DND-41 (cell line): ENCODE data around the gene CALN1.
A peak's percentile ranks its signal among the peaks of the same experiment; 100 is the strongest.

Experiments
- ATAC-seq: fragments of 200-7000 bp; cut with Tn5 transposase; 3 replicates; pipeline ENCODE4 v1.9.1; 2021; ENCODE audit warnings: low read depth; ENCODE audit not compliant: insufficient read depth
- DNase-seq: peaks from one replicate; pipeline ENCODE4 v3.0.0-alpha.2; 2020
- H2AFZ ChIP-seq: 2 replicates; pipeline ENCODE4 v1.6.0; 2012; ENCODE audit warnings: low read depth, low read length
- H3K27ac ChIP-seq: 2 replicates; pipeline ENCODE4 v1.5.1; 2012; ENCODE audit warnings: low read length, inconsistent platforms
- H3K27me3 ChIP-seq: fragments of 200-600 bp; sonication (generic); 2 replicates; pipeline ENCODE4 v1.6.0; 2012; ENCODE audit warnings: low read length, mild to moderate bottlenecking, inconsistent platforms; ENCODE audit not compliant: insufficient read depth, poor library complexity
- H3K36me3 ChIP-seq: 2 replicates; pipeline ENCODE4 v1.5.1; 2012; ENCODE audit warnings: low read length, inconsistent platforms; ENCODE audit not compliant: insufficient read depth
- H3K4me1 ChIP-seq: 2 replicates; pipeline ENCODE4 v1.5.1; 2012; ENCODE audit warnings: mild to moderate bottlenecking, low read length; ENCODE audit not compliant: insufficient read depth
- H3K4me2 ChIP-seq: 2 replicates; pipeline ENCODE4 v1.6.0; 2012; ENCODE audit warnings: mild to moderate bottlenecking, moderate library complexity, low read length, inconsistent platforms; ENCODE audit not compliant: insufficient read depth
- H3K4me3 ChIP-seq, 2 experiments: fragments of 200-600 bp in 1 of 2; shearing (Covaris generic) in 1 of 2; 2 replicates each; pipeline ENCODE4 v1.5.1; 2012 to 2016; ENCODE audit warnings: inconsistent platforms in 2 of 2, low read length in 2 of 2, mild to moderate bottlenecking in 2 of 2, low read depth in 1 of 2, moderate library complexity in 1 of 2
- H3K79me2 ChIP-seq: 2 replicates; pipeline ENCODE4 v1.6.0; 2012; ENCODE audit warnings: low read length, inconsistent platforms; ENCODE audit not compliant: insufficient read depth
- H3K9ac ChIP-seq: 2 replicates; pipeline ENCODE4 v1.6.0; 2012; ENCODE audit warnings: low read depth, mild to moderate bottlenecking, inconsistent platforms, low read length, moderate library complexity
- H3K9me3 ChIP-seq: 2 replicates; pipeline ENCODE4 v1.5.1; 2012; ENCODE audit warnings: low read length, moderate library complexity, mild to moderate bottlenecking, inconsistent platforms; ENCODE audit not compliant: insufficient read depth, severe bottlenecking
- H4K20me1 ChIP-seq: 2 replicates; pipeline ENCODE4 v1.6.0; 2012; ENCODE audit warnings: low read length; ENCODE audit not compliant: insufficient read depth
- EZH2 ChIP-seq: IDR thresholded peaks from 3 replicates; pipeline ENCODE4 v1.6.1; 2012; ENCODE audit warnings: borderline replicate concordance, low read depth, mild to moderate bottlenecking, moderate library complexity, low read length, inconsistent platforms; ENCODE audit not compliant: severe bottlenecking
- TF ChIP-seq, protein P1 (sequence below): IDR thresholded peaks from 2 replicates; pipeline ENCODE4 v1.5.1; 2012; ENCODE audit warnings: borderline replicate concordance, low read length, moderate library complexity, mild to moderate bottlenecking; ENCODE audit not compliant: poor library complexity, severe bottlenecking; ENCODE audit errors: extremely low read depth

CALN1 gene

GRCh38 chr7:72039460-72039859 lies 372.7 kb downstream of the CALN1 start:
- H3K4me3 ChIP-seq, result no peak overlapping the region
- ATAC-seq (no peak), DNase-seq (no peak)
- H4K20me1 ChIP-seq, result no peaks in the 10 kb centered on the region
- H3K27ac ChIP-seq, result no peak overlapping the region
- no peaks in the 10 kb centered on the region for H3K27me3 ChIP-seq
- no peak overlapping the region for H3K9ac ChIP-seq
- H3K4me1 ChIP-seq, result peaks cover 24% of the 10 kb centered on the region
- H3K79me2 ChIP-seq, result no peaks in the 10 kb centered on the region
- H2AFZ ChIP-seq, result no peak overlapping the region
- TF ChIP-seq, protein P1, sequence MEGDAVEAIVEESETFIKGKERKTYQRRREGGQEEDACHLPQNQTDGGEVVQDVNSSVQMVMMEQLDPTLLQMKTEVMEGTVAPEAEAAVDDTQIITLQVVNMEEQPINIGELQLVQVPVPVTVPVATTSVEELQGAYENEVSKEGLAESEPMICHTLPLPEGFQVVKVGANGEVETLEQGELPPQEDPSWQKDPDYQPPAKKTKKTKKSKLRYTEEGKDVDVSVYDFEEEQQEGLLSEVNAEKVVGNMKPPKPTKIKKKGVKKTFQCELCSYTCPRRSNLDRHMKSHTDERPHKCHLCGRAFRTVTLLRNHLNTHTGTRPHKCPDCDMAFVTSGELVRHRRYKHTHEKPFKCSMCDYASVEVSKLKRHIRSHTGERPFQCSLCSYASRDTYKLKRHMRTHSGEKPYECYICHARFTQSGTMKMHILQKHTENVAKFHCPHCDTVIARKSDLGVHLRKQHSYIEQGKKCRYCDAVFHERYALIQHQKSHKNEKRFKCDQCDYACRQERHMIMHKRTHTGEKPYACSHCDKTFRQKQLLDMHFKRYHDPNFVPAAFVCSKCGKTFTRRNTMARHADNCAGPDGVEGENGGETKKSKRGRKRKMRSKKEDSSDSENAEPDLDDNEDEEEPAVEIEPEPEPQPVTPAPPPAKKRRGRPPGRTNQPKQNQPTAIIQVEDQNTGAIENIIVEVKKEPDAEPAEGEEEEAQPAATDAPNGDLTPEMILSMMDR, result no peak
- TF ChIP-seq EZH2, result no peak
- no peak overlapping the region for H3K4me2 ChIP-seq
- H3K9me3 ChIP-seq, result peaks cover 20% of the 10 kb centered on the region
- H3K36me3 ChIP-seq, result no peaks in the 10 kb centered on the region

DNA sequence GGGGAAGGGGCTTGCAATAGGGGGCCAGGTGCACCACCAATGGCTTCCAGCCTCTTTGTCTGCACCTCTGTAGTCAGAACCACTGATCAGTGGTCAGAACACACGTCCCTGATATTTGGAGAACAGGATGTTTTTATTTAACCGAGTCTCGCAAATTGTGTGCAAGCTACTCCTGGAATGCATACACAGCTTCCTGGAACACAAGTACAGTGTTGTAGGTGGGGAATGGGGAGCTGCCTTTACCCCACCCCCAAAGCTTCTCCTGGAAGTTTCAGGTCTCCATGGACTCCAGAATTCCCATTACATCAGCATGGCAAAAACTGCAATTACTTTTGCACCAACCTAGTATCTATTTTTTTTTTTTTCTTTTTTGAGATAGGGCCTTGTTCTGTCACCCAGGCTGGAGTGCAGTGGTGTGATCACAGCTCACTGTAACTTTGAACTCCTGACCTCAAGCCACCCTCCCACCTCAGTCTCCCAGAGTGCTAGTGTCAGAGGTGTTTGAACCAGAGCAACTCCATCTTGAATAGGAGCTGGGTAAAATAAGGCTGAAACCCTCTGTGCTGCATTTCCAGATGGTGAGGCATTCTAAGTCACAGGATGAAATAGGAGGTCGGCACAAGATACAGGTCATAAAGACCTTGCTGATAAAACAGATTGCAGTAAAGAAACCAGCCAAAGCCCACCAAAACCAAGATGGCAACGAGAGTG lies 374.0 kb downstream of the CALN1 start:
- H3K9me3 ChIP-seq, result peaks cover 20% of the 10 kb centered on the region
- TF ChIP-seq, protein P1, result no peak
- no peak for TF ChIP-seq EZH2
- no peak overlapping the region; a peak in 1 of 4 replicates for H3K4me3 ChIP-seq
- no peaks in the 10 kb centered on the region for H3K27me3 ChIP-seq
- H3K79me2 ChIP-seq, result no peaks in the 10 kb centered on the region
- DNase-seq (no peak), ATAC-seq (no peak)
- peaks cover 31% of the 10 kb centered on the region for H3K4me1 ChIP-seq
- peak overlapping the region; percentile 61 for H2AFZ ChIP-seq
- H4K20me1 ChIP-seq, result no peaks in the 10 kb centered on the region
- H3K4me2 ChIP-seq, result no peak overlapping the region
- no peak overlapping the region for H3K9ac ChIP-seq
- peak overlapping the region; percentile 64 for H3K27ac ChIP-seq
- H3K36me3 ChIP-seq, result no peaks in the 10 kb centered on the region

- no peaks in the 10 kb centered on the region for H3K36me3 ChIP-seq
- no peaks in the 10 kb centered on the region for H4K20me1 ChIP-seq
- H3K4me2 ChIP-seq, result no peak overlapping the region
- peaks cover 20% of the 10 kb centered on the region for H3K9me3 ChIP-seq
- no peaks in the 10 kb centered on the region for H3K27me3 ChIP-seq
- DNase-seq, result no peak
- H3K27ac ChIP-seq, result peak overlapping the region; percentile 64
- H2AFZ ChIP-seq, result peak overlapping the region; percentile 61
- ATAC-seq, result no peak
- H3K9ac ChIP-seq, result no peak overlapping the region
- TF ChIP-seq, protein P1, result no peak
- TF ChIP-seq EZH2, result no peak
- no peaks in the 10 kb centered on the region for H3K79me2 ChIP-seq
- no peak overlapping the region for H3K4me3 ChIP-seq
- H3K4me1 ChIP-seq, result peaks cover 37% of the 10 kb centered on the region
Measured at GRCh38 chr7:72037516-72037915, 374.6 kb downstream of the CALN1 start.

- peaks cover 10% of the 10 kb centered on the region for H3K9me3 ChIP-seq
- no peak for ATAC-seq
- H4K20me1 ChIP-seq, result no peaks in the 10 kb centered on the region
- no peaks in the 10 kb centered on the region for H3K79me2 ChIP-seq
- no peak overlapping the region for H3K9ac ChIP-seq
- TF ChIP-seq EZH2, result no peak
- TF ChIP-seq, protein P1, result no peak
- no peak overlapping the region for H3K4me3 ChIP-seq
- H3K27me3 ChIP-seq, result no peaks in the 10 kb centered on the region
- H3K27ac ChIP-seq, result no peak overlapping the region
- H3K4me2 ChIP-seq, result no peak overlapping the region
- peaks cover 36% of the 10 kb centered on the region for H3K4me1 ChIP-seq
- H3K36me3 ChIP-seq, result no peaks in the 10 kb centered on the region
- no peak for DNase-seq
- H2AFZ ChIP-seq, result no peak overlapping the region
Measured at GRCh38 chr7:72035266-72035665, 376.9 kb downstream of the CALN1 start.
